Lung (tissue), 12 donors: ENCODE data around the gene MRTFA. TPM values are rescaled to one million over a fixed set of nuclear protein-coding genes. Genes with fewer than 3 reads are reported as not detected.

Source experiments
- ATAC-seq: fragments of 200-7000 bp; cut with Tn5 transposase; one replicate; pipeline ENCODE4 v1.9.1; 2020; ENCODE audit warnings: moderate number of reproducible peaks; ENCODE audit not compliant: insufficient read depth, low FRiP score
- DNase-seq, 3 donors: peaks; one replicate each; pipeline ENCODE4 v3.0.0-alpha.2; 2013 to 2017
- H3K27ac ChIP-seq, 2 donors: one replicate each; pipeline ENCODE4 v1.5.1; 2013; ENCODE audit warnings: mild to moderate bottlenecking in 2 of 2, moderate library complexity in 2 of 2, control low read depth in 1 of 2, inconsistent platforms in 1 of 2, low read depth in 1 of 2, low read length in 1 of 2
- H3K27me3 ChIP-seq, 3 donors: one replicate each; pipeline ENCODE4 v1.5.1; 2013; ENCODE audit warnings: low read length in 2 of 3; ENCODE audit not compliant: control insufficient read depth in 3 of 3, insufficient read depth in 3 of 3
- H3K36me3 ChIP-seq, 4 donors: one replicate each; pipeline ENCODE4 v1.5.1; 2013; ENCODE audit warnings: low read length in 4 of 4, mild to moderate bottlenecking in 1 of 4, moderate library complexity in 1 of 4; ENCODE audit not compliant: control insufficient read depth in 4 of 4, insufficient read depth in 4 of 4
- H3K4me1 ChIP-seq, 5 donors: one replicate each; pipeline ENCODE4 v1.5.1; 2013; ENCODE audit warnings: low read length in 5 of 5, mild to moderate bottlenecking in 2 of 5, moderate library complexity in 1 of 5; ENCODE audit not compliant: control insufficient read depth in 5 of 5, insufficient read depth in 5 of 5
- H3K4me3 ChIP-seq: one replicate; pipeline ENCODE4 v1.5.1; 2013; ENCODE audit warnings: mild to moderate bottlenecking, control low read depth, moderate library complexity
- H3K9ac ChIP-seq, 2 donors: one replicate each; pipeline ENCODE4 v1.5.1; 2013; ENCODE audit warnings: low read length in 2 of 2, control low read depth in 1 of 2; ENCODE audit not compliant: insufficient read depth in 1 of 2
- H3K9me3 ChIP-seq, 4 donors: one replicate each; pipeline ENCODE4 v1.5.1; 2013; ENCODE audit warnings: low read length in 3 of 4, mild to moderate bottlenecking in 1 of 4, moderate library complexity in 1 of 4; ENCODE audit not compliant: control insufficient read depth in 4 of 4, insufficient read depth in 3 of 4
- WGBS, 2 donors: extraction: QIAGEN DNeasy Blood & Tissue Kit; methylation state at CpG; one replicate each; pipeline ENCODE4 v1.1.7; 2013; 5-methylcytosine and 5-hydroxymethylcytosine counted together
- polyA plus RNA-seq, 2 donors: library from polyadenylated mRNA; stranded (reverse); fragments of 200-250 nt; gene quantifications; one replicate each; pipeline ENCODE4 v1.2.1, GENCODE V29; 2013
- total RNA-seq, 2 donors: library from RNA; depleted of rRNA in 1 of 2; stranded (reverse); fragments of >200 nt in 1 of 2; gene quantifications; one replicate each; pipeline ENCODE4 v1.2.1, GENCODE V29; 2014 to 2021
- TF ChIP-seq, protein P1 (sequence below): IDR thresholded peaks from 2 replicates; pipeline ENCODE4 v1.5.1; 2012; ENCODE audit warnings: mild to moderate bottlenecking; ENCODE audit errors: control extremely low read depth, extremely low read depth
- donor health status: control.
- donor health status: control.
- donor health status: Bipolar disorder and iron deficiency.
- donor health status: healthy.
- donor health status: DM: yes; HTN: yes; CAD: no.

MRTFA gene
- total and polyA plus RNA-seq, 4 donors = 26.3 to 64.0 (median 40.1) TPM

DNA sequence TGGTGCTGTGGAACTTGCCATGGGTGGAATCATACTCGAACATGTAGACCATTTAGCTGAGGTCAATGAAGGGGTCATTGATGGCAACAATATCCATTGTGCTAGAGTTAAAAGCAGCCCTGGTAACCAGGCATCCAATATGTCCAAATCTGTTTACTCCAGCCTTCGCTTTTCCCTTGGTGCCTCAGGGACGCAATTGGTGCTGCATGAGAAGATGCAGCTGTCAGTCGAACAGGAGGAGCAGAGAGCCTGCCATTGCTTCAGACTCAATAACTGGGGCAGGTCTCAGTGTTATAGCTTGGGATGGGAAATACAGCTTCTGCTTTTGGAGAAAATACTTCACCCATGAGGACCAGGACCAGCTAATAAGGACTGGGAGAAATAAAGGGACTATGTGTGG lies 37.8 kb upstream of the MRTFA start:
- peaks cover 0 to 2% (median 0%) of the 10 kb centered on the region in 4 donors for H3K9me3 ChIP-seq
- no peaks in the 10 kb centered on the region for H3K36me3 ChIP-seq
- 82 to 88% methylated on average over 4 of the region's 4 CpGs for WGBS, 2 donors
- peak; percentile 92 to 98 (median 97) for DNase-seq
- no peak overlapping the region for H3K27ac ChIP-seq
- H3K4me3 ChIP-seq = no peak overlapping the region
- H3K4me1 ChIP-seq = peaks cover 0 to 23% (median 9%) of the 10 kb centered on the region in 5 donors
- H3K9ac ChIP-seq = no peak overlapping the region
- H3K27me3 ChIP-seq = peaks cover 0 to 3% (median 0%) of the 10 kb centered on the region in 3 donors
- TF ChIP-seq, protein P1, sequence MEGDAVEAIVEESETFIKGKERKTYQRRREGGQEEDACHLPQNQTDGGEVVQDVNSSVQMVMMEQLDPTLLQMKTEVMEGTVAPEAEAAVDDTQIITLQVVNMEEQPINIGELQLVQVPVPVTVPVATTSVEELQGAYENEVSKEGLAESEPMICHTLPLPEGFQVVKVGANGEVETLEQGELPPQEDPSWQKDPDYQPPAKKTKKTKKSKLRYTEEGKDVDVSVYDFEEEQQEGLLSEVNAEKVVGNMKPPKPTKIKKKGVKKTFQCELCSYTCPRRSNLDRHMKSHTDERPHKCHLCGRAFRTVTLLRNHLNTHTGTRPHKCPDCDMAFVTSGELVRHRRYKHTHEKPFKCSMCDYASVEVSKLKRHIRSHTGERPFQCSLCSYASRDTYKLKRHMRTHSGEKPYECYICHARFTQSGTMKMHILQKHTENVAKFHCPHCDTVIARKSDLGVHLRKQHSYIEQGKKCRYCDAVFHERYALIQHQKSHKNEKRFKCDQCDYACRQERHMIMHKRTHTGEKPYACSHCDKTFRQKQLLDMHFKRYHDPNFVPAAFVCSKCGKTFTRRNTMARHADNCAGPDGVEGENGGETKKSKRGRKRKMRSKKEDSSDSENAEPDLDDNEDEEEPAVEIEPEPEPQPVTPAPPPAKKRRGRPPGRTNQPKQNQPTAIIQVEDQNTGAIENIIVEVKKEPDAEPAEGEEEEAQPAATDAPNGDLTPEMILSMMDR = no peak
- ATAC-seq = no peak

DNA sequence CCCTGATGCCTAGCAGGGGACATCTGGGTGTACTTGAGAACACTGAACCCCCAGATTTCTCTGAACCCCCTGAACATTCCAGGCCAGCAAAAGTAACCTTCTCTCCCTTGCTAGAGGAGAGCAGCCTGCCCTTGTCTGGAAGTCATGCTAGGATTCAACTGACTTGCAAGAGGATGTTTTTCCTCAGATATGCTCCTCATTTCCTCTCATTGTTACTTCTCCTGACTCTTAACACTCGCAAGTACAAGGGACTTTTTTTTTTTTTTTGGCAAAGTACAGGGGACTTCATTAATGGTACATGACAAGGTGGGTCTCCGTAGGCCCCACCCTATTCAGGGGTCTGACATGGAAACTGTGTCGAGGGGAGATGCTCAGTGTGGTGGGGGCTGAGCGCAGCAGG lies 36.5 kb upstream of the MRTFA start:
- Histone ChIP-seq H3K36me3 (no peaks in the 10 kb centered on the region), H3K27me3 (no peaks in the 10 kb centered on the region), H3K27ac (peak overlapping the region; percentile 21 to 30), H3K9me3 (peaks cover 0 to 5% (median 0%) of the 10 kb centered on the region in 4 donors), H3K9ac (no peak overlapping the region), H3K4me3 (no peak overlapping the region), H3K4me1 (peaks cover 0 to 16% (median 10%) of the 10 kb centered on the region in 5 donors)
- 75 to 83% methylated on average over 4 of the region's 4 CpGs for WGBS, 2 donors
- ATAC-seq = no peak
- TF ChIP-seq, protein P1 = no peak
- DNase-seq = peak in 1 of 3 donors; percentile 35

GRCh38 chr22:40671796-40672360 lies 35.4 kb upstream of the MRTFA start:
- no peaks in the 10 kb centered on the region for H3K27me3 ChIP-seq
- TF ChIP-seq, protein P1 = no peak
- no peak overlapping the region for H3K27ac ChIP-seq
- no peaks in the 10 kb centered on the region for H3K36me3 ChIP-seq
- WGBS, 2 donors = 94 to 95% methylated on average over 7 of the region's 7 CpGs
- no peak for ATAC-seq
- DNase-seq = no peak
- peaks cover 0 to 5% (median 0%) of the 10 kb centered on the region in 4 donors for H3K9me3 ChIP-seq
- no peak overlapping the region for H3K4me3 ChIP-seq
- peaks cover 0 to 21% (median 10%) of the 10 kb centered on the region in 5 donors for H3K4me1 ChIP-seq
- H3K9ac ChIP-seq = no peak overlapping the region

GRCh38 chr22:40671369-40671768 lies 34.9 kb upstream of the MRTFA start:
- ATAC-seq = no peak
- Histone ChIP-seq H3K9me3 (peaks cover 0 to 5% (median 0%) of the 10 kb centered on the region in 4 donors), H3K27ac (no peak overlapping the region), H3K4me1 (peaks cover 3 to 26% (median 10%) of the 10 kb centered on the region in 5 donors), H3K4me3 (no peak overlapping the region), H3K36me3 (no peaks in the 10 kb centered on the region), H3K27me3 (no peaks in the 10 kb centered on the region), H3K9ac (no peak overlapping the region)
- 96% methylated on average over 13 of the region's 13 CpGs for whole genome bisulfite sequencing, 2 donors
- no peak for DNase-seq
- TF ChIP-seq, protein P1 = no peak
